OCI-LY7 (cell line): ENCODE results near the gene TBC1D21.

Experiments
- CTCF ChIP-seq: fragments of 200-600 bp; sonication (generic); conservative IDR thresholded peaks from 2 replicates; pipeline ENCODE4 v1.5.1; 2014; ENCODE audit warnings: mild to moderate bottlenecking, antibody characterized with exemption, low read length, moderate library complexity, mixed read lengths
- EZH2phosphoT487 ChIP-seq: fragments of 200-600 bp; sonication (generic); IDR thresholded peaks from 2 replicates; pipeline ENCODE4 v1.6.1; 2018; ENCODE audit warnings: low read depth, borderline replicate concordance, mild to moderate bottlenecking, mixed run types, antibody characterized with exemption, low read length, moderate library complexity, mixed read lengths

- no peak for TF ChIP-seq CTCF
- TF ChIP-seq EZH2phosphoT487, result no peak
Measured at GRCh38 chr15:73910522-73911303, 37.3 kb downstream of the TBC1D21 start.
